Suppressor macrophage (primary cell): ENCODE data around the gene DBF4B.

ENCODE experiments used
- DNase-seq, 4 experiments: peaks; one replicate each; pipeline ENCODE4 v3.0.0-alpha.2; 2020 to 2022

DBF4B gene

DNA sequence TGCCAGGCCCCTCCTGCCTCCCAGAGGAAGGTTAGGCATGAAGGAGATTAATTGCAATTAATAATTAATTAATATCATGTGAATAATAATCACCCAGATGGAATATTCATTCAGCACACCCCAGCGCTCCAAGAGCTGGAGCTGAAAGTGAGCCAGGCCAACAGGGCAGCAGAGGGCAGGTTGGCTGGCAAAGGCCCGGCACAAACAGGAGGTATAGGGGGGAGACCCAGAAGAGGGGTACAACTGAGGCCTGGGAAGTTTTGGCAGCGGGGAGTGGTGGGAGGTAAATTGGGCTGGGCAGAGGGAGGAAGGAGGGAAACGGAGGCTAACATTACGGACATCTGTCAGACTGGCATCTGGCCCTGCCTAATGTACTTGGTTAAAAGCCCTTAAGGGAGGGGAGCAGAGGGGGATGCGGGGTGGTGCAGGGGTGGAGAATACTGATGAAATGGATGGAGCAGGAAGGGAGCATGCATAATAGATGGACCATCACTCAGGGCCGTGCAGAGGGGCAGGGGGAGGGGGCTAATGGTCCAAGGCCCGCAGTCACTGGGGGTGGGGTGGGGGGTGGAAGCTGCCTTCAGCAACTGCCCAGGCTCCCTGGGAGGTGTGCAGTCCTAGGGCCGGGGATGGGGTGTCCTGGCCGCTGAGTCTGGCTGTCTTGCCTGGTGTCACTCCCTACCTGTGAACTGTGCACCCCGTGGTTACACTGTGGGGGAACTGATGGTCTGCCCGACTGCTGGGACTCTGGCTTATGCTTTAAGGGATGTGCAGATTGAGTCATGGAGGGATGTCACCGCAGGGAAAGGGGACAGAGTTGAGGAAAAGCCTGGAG, 52.2 kb downstream of the DBF4B start:
- DNase-seq: no peak

DNA sequence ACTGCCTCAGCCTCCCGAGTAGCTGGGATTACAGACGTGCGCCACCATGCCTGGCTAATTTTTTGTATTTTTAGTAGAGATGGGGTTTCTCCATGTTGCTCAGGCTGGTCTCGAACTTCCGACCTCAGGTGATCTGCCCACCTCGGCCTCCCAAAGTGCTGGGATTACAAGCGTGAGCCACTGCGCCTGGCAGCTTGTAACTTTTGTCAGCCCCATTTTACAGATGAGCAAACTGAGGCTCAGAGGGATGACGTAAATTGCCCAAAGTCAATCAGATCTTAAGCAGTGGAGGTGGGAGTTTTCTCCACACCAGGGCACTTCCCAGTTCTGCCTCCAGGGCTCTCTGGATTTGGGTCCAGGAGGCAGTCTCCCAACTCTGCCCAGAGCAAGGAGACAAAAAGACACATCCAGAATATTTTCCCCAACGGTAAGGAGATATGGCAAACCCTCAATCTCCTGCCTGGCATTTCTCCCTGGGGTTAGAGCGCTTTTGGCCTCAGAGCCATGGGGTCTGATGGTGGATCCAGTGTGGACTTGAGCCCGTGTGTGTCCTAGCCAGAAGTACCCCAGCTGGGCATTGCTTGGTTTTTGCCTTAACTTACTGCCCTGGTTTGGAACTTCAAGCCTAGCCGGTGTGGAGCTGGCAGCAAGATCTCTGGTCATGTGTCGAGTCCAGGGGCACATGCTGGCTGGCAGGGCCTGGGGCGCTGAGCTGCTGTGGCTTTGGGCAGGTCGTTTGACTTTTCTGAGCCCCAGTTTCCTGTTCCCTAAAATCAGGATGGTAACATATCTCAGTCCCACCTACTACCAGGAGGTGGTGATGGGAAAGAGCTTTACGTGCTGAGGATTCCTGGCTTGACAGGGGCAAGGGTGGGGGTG, 53.7 kb downstream of the DBF4B start:
- no peak for DNase-seq

DNA sequence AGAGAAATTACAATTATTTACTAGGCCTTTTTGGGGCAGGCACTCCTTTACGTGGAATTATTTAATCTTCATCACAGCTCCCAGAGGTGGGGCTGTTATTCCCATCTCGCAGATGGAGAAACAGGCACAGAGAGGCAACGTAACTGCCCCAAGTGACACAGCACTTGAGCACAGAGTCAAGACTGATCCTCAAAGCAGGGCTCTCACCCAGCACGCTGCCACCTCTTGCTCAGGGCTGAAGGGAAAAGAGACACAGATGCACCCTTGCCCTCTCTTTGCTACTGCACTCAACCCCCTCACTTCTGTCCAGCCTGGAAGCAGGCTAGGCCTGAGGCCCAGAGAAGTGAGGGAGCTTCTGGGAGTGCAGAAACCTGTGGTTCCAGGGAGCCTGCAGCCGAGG, 54.7 kb downstream of the DBF4B start:
- DNase-seq: no peak

DNA sequence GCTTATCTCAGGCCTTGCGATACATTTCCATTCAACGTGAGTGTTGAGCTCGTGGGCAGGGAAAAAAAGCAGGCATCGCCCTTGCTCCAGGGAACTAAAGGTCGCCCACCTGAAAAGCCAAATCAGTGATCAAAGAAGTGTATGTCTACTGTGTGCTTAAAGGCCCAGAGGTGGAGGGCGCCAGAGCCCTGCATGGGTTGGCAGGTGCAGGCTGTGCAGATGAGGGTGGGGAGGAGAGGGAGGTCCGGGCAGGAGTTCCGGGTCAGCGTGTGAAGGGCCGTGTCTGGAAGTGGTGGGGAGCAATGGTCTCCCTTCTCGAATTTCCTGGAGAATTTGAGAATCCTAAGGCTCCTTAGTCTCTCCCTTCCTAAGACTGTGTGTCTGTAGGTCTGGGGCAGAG, 57.5 kb downstream of the DBF4B start:
- DNase-seq: no peak

DNA sequence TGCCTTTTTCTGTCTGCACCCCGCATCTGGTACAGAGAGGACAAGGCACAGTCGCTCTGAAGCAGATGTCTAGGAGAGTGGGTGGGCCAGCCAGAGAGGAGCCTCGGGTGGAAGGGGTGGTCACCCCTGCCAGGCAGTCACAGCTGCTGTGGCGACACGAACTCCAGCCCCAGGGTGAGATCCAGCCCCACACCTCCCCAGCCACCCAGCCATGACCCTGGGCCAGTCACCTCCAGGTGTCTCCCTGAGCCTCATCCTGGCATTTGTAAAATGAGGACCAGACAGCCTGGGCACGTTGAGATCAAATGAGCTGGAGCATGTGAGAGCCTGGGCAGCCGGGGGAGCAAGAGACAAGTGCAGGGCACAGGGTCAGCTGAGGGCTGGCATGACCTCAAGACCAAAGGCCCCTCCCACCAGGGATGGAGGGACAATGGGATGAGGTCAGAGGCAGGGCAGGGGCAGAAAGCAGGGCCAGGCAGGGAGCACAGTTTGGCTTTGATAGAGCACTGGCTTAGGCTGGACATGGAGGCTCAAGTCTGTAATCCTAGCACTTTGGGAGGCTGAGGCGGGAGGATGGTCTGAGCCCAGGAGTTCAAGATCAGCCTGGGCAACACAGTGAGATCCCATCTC, 58.1 kb downstream of the DBF4B start:
- DNase-seq: peak in 1 of 4 experiments; percentile 19

DNA sequence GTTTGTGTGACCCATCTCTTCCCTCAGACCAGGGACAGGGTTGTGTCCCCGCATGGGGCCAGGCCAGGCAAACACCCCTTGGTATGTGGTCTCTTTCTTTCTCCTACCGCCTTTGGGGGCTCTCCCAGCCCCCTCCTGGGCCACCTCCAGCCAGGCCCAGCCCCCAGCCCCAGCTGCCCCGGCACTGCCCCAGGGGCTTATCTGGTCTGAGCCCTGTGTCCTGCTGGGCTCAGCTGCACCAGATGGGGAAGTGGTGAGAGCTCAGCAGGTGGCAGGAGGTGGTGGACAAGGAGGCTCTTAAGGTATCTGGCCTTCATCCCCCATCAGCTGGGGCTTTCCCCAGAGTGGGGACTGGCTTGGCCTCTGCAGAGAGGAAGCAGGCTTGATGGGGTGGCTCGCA, 59.0 kb downstream of the DBF4B start:
- DNase-seq: no peak

DNA sequence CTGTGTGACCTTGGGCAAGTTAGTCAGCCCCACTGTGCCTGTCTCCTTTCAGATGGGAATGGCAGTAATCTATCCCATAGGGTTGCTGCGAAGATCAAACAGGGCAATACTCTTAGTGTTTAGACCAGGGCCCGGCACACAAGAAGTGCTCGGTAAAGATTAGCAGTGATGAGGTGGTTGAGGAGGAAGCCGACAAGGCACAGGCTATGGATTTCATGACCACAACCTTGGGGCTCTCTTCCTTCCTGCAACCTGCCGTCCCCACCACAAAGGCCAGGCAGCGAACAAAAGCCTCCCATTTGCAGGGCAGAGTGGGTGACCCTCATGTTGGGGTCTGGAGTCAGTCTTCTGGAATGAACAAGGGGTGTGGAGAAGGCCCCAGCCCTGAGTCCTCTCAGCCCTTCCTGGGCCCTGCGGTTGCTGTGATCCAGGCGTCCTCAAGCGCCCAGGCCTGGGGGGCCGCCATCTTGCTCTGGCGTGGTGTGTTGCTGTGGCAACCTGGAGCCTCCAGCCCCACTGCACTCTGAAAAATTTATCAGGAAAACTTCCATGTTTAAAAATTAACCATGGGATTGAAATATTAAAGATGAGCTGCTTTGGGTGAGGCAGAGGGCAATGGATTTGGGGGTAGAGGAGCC, 60.2 kb downstream of the DBF4B start:
- DNase-seq: no peak

DNA sequence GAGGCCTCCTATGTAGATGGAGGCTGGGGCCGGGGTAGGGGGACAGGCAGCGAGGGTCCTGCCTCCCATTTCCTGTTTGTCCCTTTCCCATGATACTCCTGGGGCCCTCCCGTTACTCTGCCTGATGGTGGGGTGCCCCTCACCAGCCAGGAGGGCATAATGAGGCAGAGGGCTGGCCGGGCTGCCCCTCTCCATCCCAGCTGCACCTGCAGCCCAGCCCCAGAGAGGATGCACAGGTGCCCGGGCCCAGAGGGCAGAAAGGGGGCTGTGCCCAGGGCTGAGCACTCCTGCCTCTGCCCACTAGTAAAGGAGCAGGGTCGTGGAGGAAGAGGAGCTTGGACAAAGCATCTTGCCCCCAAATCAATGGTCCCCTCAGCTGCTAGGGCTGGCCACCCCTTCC, 60.8 kb downstream of the DBF4B start:
- DNase-seq: no peak

DNA sequence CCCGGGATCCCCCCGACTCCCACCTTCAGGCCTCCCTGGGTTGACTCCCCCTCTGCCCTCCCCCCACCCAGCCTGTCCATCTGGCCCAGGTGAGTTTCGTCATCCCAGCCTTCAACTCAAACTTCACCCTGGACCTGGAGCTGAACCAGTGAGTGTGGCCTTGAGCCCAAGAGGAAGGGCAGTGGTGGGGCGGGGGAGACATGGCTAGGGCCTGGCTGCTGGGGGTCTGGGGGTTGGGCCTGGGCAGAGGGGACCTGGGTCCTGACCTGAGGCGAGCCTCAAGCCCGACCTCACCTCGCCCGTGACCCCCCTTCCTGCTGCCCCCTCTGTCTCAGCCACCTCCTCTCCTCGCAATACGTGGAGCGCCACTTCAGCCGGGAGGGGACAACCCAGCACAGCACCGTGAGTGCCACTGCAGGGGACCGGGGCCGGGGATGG, 61.2 kb downstream of the DBF4B start:
- no peak for DNase-seq

DNA sequence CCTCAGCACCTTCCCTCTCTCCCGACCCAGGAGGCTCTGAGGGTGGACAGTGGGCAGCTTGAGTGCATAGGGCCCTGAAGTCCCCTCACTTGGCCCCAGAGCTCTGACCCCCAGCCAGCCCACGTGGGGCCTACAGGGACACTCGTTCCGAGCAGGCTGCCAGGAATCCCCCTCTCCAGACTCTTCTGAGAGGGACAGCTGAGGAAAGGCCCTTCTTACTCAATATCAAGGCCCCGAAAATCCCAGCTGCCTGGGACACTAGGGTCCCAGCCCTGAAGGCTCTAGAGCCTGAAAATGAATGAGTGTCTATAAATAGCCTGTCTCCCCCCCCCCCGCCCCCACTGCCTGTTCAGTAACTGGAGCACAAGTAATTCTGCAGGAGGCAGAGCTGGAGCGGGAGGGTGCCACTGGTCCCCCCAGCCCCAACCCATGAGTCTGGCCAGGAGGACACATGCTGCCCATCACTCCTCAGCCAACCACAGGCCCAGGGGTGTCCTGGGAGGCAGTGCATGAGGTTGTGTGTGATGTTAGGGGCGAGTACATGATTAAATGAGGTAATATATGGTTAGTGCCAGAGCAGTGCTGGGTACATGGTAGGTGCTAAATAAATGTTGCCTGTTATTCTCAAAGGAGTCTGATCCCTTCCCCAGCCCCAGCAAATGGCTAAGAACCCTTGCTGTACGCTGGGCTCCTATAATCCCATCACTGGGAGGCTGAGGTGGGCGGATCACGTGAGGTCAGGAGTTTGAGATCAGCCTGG, 61.9 kb downstream of the DBF4B start:
- DNase-seq: peak in 1 of 4 experiments; percentile 18

DNA sequence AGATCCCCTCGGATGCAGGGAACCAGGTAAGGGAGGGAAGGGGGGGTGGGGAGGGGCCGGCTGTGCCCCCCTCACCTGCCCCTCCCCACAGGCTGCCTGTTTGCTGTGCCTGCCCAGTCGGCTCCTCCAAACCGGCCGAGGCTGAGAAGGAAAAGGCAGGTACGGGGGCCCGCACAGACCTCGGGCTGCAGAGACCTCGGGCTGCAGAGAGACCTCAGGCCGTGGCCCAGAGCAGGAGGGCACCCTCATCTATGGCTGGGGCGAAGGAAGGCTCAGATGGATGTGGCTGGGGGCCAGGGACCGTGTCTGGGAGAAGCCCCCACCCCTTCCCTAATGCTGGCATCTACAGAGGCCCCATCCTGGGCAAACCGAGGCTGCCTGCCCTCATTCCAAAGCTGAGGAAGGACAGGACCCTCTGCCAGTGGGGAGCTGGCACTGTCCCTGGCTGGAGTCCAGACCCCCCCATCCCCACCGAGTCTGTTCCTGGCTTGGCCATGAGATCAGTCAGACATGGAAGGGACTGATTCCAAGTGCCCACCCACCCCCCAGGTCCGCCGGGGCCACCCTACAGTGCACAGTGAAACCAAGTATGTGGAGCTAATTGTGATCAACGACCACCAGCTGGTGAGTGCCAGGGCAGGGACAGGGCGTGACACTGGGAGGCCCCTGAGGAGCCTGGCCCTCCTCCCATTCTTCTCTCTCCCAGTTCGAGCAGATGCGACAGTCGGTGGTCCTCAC, 64.0 kb downstream of the DBF4B start:
- no peak for DNase-seq

DNA sequence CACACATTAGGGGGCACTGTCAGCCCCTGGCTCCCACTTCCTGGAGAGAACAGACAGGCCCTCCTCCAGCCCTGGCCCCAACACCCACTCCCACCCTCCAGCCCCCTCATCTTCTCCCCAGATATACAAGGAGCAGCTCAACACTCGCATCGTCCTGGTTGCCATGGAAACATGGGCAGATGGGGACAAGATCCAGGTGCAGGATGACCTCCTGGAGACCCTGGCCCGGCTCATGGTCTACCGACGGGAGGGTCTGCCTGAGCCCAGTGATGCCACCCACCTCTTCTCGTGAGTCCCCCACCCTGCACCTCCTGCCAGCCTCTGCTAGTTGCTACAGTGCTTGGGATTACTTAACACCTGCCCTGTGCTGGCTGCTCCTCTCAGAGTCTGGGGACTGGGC, 64.7 kb downstream of the DBF4B start:
- no peak for DNase-seq

DNA sequence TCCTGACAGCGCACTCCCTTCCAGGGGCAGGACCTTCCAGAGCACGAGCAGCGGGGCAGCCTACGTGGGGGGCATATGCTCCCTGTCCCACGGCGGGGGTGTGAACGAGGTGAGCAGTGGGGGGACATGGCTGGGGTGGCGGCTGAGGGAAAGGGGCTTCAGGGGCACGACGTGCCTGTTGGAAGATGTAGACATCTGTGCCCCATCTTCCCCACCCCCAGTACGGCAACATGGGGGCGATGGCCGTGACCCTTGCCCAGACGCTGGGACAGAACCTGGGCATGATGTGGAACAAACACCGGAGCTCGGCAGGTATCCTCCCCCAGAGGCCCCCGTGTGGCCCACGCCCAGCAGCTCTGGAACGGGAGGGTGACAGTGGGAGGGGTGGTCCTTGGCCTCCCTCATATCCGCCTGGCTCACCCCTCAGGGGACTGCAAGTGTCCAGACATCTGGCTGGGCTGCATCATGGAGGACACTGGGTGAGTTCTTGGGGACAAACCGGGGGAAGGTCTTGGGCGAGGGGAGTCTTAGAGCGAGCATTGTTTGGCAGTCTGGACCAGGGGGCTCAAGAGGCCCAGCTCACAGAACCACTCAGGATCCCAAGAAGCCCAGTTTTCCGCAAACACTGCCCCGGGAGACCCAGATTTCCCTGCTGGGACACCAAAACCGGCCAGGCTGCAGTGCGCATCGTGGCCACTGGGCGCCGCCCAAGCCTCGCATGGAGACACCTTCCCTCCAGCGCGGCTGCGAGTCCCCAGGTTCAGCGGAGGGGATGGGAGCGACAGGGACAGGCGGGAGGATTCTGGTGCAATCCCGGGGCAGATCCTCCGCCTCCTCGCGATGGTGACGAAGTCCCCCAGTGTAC, 66.0 kb downstream of the DBF4B start:
- DNase-seq: peak; percentile 85 to 94 (median 92)

DNA sequence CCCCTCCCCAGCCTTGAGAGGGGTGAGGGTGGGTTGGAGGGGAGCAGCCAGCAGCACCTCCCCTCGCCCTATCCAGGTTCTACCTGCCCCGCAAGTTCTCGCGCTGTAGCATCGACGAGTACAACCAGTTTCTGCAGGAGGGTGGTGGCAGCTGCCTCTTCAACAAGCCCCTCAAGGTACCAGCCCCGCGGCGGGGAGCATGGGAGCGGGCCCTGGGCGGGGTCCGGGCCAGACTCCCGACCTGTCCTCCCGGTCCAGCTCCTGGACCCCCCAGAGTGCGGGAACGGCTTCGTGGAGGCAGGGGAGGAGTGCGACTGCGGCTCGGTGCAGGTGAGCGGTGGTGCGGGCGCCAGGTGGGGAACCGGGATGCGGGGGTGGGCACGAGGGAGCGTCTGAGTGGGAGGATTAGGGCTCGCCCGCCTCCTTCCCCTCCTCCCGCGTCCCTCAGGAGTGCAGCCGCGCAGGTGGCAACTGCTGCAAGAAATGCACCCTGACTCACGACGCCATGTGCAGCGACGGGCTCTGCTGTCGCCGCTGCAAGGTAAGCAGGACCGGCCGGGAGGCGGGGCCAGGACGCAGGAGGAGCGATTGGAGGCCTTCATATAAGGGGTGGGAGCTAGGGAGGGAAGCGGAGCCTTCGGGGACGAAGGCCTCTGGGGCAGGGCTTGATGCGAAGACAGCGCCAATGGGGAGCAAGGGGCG, 66.8 kb downstream of the DBF4B start:
- DNase-seq: peak; percentile 95 to 98 (median 98)

DNA sequence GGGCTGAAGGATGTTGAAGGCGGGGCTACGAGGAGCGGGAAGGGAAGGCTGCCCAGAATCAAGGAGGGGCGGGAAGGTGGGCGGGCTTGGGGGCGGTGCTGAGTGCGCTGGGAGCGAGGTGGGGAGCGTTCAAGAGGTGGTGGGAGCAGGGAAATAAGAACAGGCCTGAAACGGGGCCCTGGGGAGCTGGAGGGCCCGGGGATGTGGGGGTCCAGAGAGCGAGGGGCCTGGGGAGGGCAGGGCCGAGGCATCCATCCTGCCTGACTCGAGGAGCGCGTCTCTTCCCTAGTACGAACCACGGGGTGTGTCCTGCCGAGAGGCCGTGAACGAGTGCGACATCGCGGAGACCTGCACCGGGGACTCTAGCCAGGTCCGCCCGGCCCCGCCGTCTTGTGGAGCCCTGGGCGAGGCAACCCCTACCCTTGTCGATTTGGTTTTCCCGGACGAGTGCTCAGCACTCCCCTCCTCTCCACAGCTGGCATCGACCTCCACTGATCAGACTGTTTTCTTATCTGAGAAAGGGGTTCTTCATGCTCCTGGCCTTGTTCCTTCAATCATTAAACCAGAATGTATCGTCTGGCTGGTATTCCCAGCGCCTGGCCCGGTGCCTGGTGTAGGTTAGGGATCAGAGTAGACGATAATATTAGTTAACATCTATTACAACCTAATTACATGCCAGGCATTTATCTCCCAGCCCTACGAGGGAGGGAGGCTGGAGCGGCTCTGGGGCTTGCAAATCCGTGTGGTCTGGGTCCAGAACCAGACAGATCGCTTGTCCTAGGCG, 67.6 kb downstream of the DBF4B start:
- peak in 1 of 4 experiments; percentile 40 for DNase-seq

DNA sequence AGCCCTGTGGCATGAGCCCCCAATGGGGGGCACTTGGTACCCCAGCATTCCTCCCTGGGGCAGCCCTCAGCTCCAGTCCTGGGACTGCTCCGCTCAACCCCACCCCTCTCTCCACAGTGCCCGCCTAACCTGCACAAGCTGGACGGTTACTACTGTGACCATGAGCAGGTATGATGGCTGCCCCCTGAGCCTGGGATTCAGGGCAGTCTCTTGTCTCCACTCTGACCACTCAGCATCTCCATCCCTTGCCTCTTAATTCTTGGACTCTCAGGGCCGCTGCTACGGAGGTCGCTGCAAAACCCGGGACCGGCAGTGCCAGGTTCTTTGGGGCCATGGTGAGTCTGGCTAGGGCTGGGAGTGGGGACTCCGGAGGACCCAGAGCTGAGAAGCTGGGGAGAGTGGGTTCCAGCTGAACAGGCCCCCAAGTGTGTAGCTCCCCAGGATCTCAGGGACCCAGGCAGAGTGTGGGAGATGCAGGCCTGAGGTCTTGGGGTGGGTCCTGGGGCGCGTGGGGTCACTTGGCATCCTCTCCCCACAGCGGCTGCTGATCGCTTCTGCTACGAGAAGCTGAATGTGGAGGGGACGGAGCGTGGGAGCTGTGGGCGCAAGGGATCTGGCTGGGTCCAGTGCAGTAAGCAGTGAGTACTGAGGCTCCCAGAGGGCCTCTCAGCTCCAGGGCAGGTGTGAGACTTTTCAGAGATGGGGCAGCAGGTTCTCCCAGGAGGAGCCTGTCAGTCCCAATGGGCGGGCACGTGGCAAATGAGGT, 68.3 kb downstream of the DBF4B start:
- DNase-seq: no peak

DNA sequence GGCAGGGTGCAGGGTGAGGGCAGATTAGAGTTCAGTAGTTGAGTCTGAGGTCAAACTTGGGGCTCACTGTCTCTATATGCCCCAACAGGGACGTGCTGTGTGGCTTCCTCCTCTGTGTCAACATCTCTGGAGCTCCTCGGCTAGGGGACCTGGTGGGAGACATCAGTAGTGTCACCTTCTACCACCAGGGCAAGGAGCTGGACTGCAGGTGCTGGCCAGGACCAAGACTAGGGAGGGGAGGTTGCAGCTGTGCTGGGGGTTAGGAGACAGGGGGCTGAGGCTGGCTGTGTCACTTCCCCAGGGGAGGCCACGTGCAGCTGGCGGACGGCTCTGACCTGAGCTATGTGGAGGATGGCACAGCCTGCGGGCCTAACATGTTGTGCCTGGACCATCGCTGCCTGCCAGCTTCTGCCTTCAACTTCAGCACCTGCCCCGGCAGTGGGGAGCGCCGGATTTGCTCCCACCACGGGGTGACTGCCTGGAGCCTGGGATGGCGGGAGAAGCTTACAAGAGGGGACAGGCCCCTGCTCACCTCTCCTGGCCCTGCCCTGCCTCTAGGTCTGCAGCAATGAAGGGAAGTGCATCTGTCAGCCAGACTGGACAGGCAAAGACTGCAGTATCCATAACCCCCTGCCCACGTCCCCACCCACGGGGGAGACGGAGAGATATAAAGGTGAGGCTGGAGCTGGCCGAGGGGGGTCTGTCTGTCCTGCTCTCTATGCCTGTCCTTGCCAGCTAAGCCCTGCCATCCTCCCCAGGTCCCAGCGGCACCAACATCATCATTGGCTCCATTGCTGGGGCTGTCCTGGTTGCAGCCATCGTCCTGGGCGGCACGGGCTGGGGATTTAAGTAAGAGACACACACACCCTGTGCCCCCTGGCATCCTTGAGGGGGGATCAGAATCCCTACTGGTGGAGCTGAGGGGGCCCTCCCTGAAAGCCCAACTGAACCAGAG, 69.2 kb downstream of the DBF4B start:
- DNase-seq: no peak
